ENCODE results near the gene SLC25A4.

Gene SLC25A4

GRCh38 chr4:185144601-185145240, 1.7 kb downstream of the SLC25A4 start:
- no peak for FAIRE-seq
- DNase-seq (ENCODE audit: insufficient read length): no peak
- TF ChIP-seq POLR2A (IDR thresholded peaks at IDR 0.05; ENCODE audit: low read depth, low read length) (no peak), POLR2AphosphoS5 (IDR thresholded peaks at IDR 0.05; ENCODE audit: low read depth, low read length) (no peak)

- FAIRE-seq (no peak), DNase-seq (ENCODE audit: insufficient read length) (no peak)
- TF ChIP-seq POLR2AphosphoS5 (IDR thresholded peaks at IDR 0.05; ENCODE audit: low read depth, low read length) (no peak), TAF1 (IDR thresholded peaks at IDR 0.05; ENCODE audit: borderline replicate concordance, low read depth, low read length) (no peak), POLR2A (IDR thresholded peaks at IDR 0.05; ENCODE audit: low read depth, low read length) (no peak)
Observed at GRCh38 chr4:185145572-185145971, 2.5 kb downstream of the SLC25A4 start.

GRCh38 chr4:185149392-185149791, 6.3 kb downstream of the SLC25A4 start:
- TF ChIP-seq POLR2A (IDR thresholded peaks at IDR 0.05; ENCODE audit: low read depth, low read length) (no peak), POLR2AphosphoS5 (IDR thresholded peaks at IDR 0.05; ENCODE audit: low read depth, low read length) (no peak), TAF1 (IDR thresholded peaks at IDR 0.05; ENCODE audit: borderline replicate concordance, low read depth, low read length) (no peak)
- FAIRE-seq: no peak
- DNase-seq (ENCODE audit: insufficient read length): no peak

GRCh38 chr4:185151296-185151695, 8.2 kb downstream of the SLC25A4 start:
- FAIRE-seq (no peak), DNase-seq (ENCODE audit: insufficient read length) (no peak)
- no peak for TF ChIP-seq POLR2AphosphoS5 (IDR thresholded peaks at IDR 0.05; ENCODE audit: low read depth, low read length)
- TF ChIP-seq TAF1 (IDR thresholded peaks at IDR 0.05; ENCODE audit: borderline replicate concordance, low read depth, low read length): no peak
- TF ChIP-seq POLR2A (IDR thresholded peaks at IDR 0.05; ENCODE audit: low read depth, low read length): no peak

GRCh38 chr4:185165605-185166063, 22.6 kb downstream of the SLC25A4 start:
- peak; percentile 83 for FAIRE-seq
- no peak for DNase-seq (ENCODE audit: insufficient read length)
- TF ChIP-seq POLR2AphosphoS5 (IDR thresholded peaks at IDR 0.05; ENCODE audit: low read depth, low read length): no peak
- no peak for TF ChIP-seq POLR2A (IDR thresholded peaks at IDR 0.05; ENCODE audit: low read depth, low read length)
- TF ChIP-seq TAF1 (IDR thresholded peaks at IDR 0.05; ENCODE audit: borderline replicate concordance, low read depth, low read length): no peak

GRCh38 chr4:185167234-185167633, 24.2 kb downstream of the SLC25A4 start:
- TF ChIP-seq TAF1 (IDR thresholded peaks at IDR 0.05; ENCODE audit: borderline replicate concordance, low read depth, low read length): no peak
- TF ChIP-seq POLR2AphosphoS5 (IDR thresholded peaks at IDR 0.05; ENCODE audit: low read depth, low read length): no peak
- no peak for TF ChIP-seq POLR2A (IDR thresholded peaks at IDR 0.05; ENCODE audit: low read depth, low read length)
- FAIRE-seq (no peak), DNase-seq (ENCODE audit: insufficient read length) (no peak)

GRCh38 chr4:185171373-185172071, 28.5 kb downstream of the SLC25A4 start:
- TF ChIP-seq POLR2AphosphoS5 (IDR thresholded peaks at IDR 0.05; ENCODE audit: low read depth, low read length) (no peak), TAF1 (IDR thresholded peaks at IDR 0.05; ENCODE audit: borderline replicate concordance, low read depth, low read length) (no peak), POLR2A (IDR thresholded peaks at IDR 0.05; ENCODE audit: low read depth, low read length) (no peak)
- DNase-seq (ENCODE audit: insufficient read length) (no peak), FAIRE-seq (peak; percentile 53)

GRCh38 chr4:185179488-185179887, 36.4 kb downstream of the SLC25A4 start:
- TF ChIP-seq POLR2A (IDR thresholded peaks at IDR 0.05; ENCODE audit: low read depth, low read length): no peak
- no peak for TF ChIP-seq TAF1 (IDR thresholded peaks at IDR 0.05; ENCODE audit: borderline replicate concordance, low read depth, low read length)
- TF ChIP-seq POLR2AphosphoS5 (IDR thresholded peaks at IDR 0.05; ENCODE audit: low read depth, low read length): no peak
- no peak for DNase-seq (ENCODE audit: insufficient read length)
- FAIRE-seq: no peak

GRCh38 chr4:185182239-185182638, 39.2 kb downstream of the SLC25A4 start:
- no peak for FAIRE-seq
- no peak for TF ChIP-seq POLR2A (IDR thresholded peaks at IDR 0.05; ENCODE audit: low read depth, low read length)
- TF ChIP-seq TAF1 (IDR thresholded peaks at IDR 0.05; ENCODE audit: borderline replicate concordance, low read depth, low read length): no peak
- no peak for TF ChIP-seq POLR2AphosphoS5 (IDR thresholded peaks at IDR 0.05; ENCODE audit: low read depth, low read length)
- no peak for DNase-seq (ENCODE audit: insufficient read length)

- DNase-seq (ENCODE audit: insufficient read length): no peak
- FAIRE-seq: peak; percentile 38
- TF ChIP-seq POLR2A (IDR thresholded peaks at IDR 0.05; ENCODE audit: low read depth, low read length) (no peak), POLR2AphosphoS5 (IDR thresholded peaks at IDR 0.05; ENCODE audit: low read depth, low read length) (no peak), TAF1 (IDR thresholded peaks at IDR 0.05; ENCODE audit: borderline replicate concordance, low read depth, low read length) (no peak)
Observed at GRCh38 chr4:185183622-185184281, 40.7 kb downstream of the SLC25A4 start.

GRCh38 chr4:185186769-185187168, 43.7 kb downstream of the SLC25A4 start:
- TF ChIP-seq POLR2A (IDR thresholded peaks at IDR 0.05; ENCODE audit: low read depth, low read length) (no peak), TAF1 (IDR thresholded peaks at IDR 0.05; ENCODE audit: borderline replicate concordance, low read depth, low read length) (no peak)
- FAIRE-seq: no peak
- no peak for DNase-seq (ENCODE audit: insufficient read length)

All from GM12892 (cell line).